ENCODE measurements around the gene ZNF207.
"Not testable (repeated sequence)": the region's sequence is repeated elsewhere in the genome, so short reads cannot be mapped to it uniquely, and the experiment has no call there.

Gene ZNF207

DNA sequence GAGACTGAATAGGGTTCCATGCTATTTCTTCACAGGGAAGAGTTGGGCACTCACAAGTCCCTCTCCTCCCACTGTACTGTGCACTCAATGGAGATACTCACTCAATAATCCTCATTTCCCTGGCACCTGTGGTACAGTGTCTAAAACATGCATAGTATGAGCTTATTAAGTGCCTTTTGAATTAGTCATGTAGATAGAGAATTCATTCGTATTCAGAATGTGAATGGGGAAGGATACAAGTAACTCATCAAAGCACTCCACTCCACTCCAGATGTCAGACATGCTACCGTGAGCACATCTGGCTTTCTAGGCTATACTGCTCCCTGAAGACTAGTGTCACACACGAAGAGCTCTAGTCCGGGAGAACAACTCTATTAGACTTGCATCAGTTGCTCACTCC, 14.3 kb upstream of the ZNF207 start:
- no peak for DNase-seq

DNA sequence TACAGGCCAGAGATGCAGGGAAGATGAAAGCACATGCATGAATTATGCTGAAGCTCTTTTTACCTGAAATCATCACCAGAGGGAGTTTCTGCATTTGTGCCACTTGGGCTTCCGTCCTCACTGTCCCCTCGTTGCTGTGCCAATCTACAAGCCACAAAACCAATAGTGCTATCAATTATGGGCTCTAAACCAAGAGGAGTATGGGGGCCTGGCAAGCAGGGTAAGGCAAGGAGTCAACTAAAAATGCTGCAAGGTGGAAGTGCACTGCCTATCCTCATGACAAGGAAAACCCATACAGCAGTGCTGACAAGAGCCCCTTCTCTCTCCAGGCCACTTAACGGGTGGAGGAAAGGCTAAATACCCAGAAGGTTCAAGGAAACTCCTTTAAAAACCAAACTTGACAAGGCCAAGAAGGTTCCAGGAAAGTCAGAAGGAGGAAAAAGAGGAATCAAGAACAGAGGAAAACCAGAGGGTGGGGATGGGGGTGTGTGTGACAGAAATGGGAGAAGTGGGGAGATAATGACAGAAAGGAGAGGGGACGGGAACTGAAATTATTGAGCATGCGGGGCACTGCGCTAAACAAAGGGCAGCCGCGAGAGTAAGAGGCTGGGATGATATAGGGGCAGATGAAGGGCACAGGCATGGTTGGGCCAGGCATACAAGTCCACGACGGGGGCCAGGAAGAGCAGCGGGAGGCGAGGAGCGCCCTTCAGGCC, 8.7 kb upstream of the ZNF207 start:
- DNase-seq = peak; percentile 32

- DNase-seq = peak; percentile 83
Measured at GRCh38 chr17:32341857-32342602, 7.9 kb upstream of the ZNF207 start, which contains the start of gene C17orf75. Gene C17orf75 (minus strand): TSS chr17:32342173. CDS start chr17:32342139, 34 bp downstream.

DNA sequence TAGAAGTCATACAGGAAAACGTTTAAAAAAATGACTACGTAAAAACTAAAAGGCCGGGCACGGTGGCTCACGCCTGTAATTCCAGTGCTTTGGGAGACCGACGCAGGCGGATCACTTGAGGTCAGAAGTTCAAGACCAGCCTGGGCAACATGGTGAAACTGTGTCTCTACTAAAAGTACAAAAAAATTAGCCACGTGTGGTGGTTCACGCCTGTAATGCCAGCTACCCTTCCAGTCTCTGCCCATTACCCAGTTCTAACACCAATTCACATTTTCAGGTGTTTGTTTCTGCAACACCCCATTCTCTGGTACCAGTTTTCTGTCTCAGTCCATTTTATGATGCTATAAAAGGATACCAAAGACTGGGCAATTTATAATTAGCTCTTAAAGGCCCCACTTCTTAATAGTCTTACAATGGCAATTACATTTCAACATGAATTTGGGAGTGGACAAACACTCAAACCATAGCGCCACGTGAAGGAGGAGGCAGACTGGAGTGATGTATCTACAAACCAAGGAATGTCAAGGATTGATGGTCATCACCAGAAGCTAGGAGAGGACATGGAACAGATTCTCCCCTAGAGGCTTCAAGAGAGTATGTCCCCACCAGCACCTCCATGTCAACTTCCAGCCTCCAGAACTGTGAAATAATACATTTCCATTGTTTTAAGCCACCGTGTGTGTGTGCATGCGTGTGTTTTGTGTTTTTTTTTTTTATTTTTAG, 7.2 kb upstream of the ZNF207 start:
- DNase-seq = no peak

DNA sequence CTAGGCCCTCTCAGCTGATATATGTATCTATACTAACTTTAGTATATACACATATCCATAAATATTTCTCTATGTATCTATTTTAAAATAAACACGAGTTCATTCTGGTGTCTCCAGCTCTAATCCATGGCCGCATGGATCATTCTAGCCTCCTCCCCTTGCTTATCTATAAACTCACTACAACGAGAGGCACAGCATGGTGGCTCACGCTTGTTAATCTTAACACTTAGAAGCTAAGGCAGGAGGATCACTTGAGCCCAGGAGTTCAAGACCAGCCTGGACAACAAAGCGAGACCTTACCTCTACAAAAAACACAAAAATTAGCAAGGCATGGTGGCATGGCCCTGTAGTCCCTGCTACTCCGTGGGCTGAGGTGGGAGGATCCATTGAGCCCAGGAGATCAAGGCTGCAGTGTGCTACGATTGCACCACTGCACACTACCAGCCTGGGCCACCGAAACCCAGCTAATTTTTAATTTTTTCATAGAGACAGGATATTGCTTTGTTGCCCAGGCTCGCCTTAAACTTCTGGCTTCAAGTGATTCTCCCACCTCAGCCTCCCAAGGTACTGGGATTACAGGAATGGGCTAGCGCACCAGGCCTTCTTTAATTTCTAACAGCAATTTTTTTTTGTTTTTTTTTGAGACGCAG, 3.9 kb upstream of the ZNF207 start:
- no peak for DNase-seq

- DNase-seq = no peak
Measured at GRCh38 chr17:32348483-32348800, 1.5 kb upstream of the ZNF207 start.

DNA sequence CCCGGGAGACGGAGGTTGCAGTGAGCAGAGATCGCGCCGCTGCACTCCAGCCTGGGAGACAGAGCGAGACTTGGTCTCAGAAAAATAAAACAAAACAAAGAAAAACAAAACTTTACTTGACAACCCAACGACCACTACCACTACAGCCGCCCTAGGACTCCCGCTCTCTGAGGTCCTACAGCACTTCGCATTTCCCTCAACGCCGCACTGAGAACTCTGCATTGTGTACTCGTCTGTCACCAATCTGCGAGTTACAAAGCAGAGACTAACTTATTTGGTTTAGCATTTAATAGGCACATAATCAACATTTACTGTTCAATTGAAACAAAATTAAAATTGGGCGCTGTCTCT, 479 bp upstream of the ZNF207 start:
- no peak for DNase-seq

DNA sequence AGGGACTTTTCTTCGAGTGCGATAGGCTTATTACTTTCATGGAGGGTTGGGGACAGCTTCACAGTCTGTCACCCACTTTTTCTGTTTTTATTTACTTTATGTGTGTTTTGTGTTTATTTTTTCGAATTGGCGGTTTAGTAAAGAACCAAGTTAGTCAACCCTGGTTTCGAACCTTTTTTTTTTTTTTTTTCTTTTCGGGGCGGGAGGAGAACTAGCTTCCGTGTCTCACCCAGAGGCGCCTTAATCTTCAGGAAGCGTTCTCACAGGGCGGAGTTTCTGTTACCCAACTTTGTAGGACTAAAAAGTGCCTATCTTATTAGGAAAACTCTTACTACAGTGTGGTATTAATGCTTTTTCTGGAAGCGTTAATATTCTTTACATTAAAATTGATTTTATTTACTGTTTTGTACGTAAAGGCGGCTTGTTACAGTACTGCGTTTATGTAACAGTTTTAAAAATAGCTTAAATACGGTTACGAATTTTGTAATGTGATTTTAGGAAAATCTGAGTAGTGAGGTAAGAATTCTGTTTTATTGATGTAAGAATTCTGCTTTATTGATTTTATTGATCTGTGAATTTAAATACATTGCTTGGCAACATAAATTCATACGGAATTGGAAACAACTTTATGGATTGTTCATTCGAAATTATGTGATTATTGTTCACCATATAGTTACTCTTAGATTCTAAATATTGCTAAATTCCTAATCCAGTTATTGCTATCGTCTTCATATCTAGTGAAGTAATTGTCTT, 885 bp downstream of the ZNF207 start:
- peak; percentile 56 for DNase-seq

DNA sequence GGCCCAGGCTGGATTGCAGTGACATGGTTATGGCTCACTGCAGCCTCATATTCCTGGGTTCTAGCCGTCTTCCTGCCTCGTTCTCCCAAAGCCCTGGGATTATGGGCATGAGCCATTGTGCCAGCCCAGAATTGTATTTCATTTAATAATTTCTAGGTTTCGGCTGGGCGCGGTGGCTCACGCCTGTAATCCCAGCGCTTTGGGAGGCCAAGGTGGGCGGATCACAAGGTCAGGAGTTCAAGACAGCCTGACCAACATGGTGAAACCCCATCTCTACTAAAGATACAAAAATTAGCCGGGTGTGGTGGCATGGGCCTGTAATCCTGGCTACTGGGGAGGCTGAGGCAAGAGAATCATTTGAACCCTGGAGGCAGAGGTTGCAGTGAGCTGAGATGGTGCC, 2.8 kb downstream of the ZNF207 start:
- not testable (repeated sequence) for DNase-seq

DNA sequence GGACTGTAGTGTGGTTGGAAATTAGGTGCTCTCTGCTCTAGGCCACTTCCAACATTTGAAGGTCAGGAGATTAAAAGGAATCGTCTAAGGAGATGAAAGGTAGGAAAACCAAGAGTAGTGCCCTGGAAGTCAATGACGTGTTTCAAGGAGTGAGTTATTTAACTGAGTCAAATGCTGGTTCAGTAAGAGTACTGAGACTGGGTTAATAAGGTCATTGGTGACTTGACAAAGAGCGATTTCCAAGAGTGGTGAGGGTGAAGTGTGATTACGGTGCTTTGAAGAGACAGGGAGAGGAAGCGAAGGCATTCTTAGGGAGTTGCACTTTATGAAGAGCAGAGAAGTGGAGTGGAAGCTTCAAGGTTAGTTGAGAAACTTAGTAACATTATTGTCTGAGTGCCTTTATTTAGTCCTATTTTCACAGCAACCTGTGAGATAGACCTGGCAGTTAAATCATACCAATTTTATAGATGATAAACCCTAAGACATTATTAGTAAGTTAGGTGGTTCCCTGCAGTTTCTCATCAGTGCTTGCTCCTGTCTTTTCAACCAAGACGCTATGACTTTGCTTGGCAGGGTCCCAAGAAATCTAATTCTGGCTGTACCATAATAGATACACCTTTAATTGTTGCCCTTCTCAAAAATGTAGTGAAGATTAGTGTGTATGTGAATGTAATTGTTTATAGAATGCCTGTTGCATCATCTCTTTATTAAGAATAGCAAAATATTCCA, 5.9 kb downstream of the ZNF207 start:
- no peak for DNase-seq

GRCh38 chr17:32356378-32356743, 6.4 kb downstream of the ZNF207 start:
- DNase-seq = no peak

- no peak for DNase-seq
Measured at GRCh38 chr17:32356750-32357149, 6.8 kb downstream of the ZNF207 start.

- DNase-seq = no peak
Measured at GRCh38 chr17:32357615-32358014, 7.7 kb downstream of the ZNF207 start.

DNA sequence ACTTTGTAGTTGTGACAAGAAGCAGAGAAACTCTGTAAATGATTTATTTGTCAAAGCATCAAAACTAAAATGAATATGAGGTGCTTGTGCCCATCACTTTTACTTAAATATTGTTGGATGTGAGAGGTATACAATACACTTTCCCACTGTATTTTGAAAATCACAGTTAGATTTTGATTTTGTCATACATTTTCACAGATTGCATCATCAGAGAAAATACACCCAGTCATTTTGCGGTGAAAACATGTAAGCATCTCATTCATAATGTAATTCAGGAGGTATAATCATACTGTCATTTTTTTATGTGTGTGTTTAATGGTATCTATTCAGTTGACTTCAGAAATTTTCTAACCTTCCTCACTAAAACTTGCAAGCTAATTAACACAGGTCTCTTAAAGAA, 11.3 kb downstream of the ZNF207 start:
- DNase-seq = no peak

- DNase-seq = no peak
Measured at GRCh38 chr17:32370426-32370825, 20.5 kb downstream of the ZNF207 start.

GRCh38 chr17:32382526-32383223, 32.7 kb downstream of the ZNF207 start:
- DNase-seq = no peak

DNA sequence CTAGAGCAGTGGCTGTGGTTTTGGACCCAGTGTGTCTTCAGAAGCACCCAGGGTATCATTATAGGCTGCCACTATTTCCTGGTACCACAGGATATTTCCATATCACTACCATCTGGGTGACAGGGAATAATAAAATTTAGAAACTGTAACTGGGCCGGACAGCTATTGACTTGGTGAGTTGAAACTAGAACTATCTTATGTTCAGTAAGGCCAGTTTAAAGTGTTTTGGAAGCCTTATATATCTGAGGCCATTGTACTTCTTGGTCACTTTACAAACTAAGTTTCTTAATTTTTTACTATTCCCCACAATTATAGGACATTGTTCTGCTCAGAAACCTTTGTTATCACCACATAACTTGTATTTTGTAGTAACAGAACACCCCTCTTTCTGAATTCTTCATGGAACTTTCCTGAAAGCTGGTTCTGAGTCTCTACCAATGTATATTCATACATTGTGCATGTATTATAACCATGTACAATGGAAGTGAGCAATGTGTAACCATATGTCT, 34.0 kb downstream of the ZNF207 start:
- DNase-seq = no peak

DNA sequence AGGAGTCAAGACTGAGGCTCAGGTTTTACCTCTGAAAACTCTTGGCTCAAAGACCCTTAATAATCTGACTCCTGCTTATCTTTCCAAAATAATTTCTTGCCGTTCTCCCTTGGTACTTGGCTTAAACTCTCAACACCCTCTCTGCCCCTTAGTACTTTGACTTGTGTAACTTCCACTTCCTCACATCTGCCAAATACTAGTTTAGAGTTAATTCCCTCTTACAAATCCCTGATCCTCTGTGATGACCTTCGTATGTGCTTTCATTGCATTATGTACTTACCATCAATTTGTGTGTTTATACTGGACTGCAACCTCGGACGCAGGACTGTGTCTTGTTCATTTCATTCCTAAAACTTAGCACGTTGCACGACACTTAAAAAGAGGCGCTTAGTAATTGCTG, 35.2 kb downstream of the ZNF207 start:
- DNase-seq = no peak

DNA sequence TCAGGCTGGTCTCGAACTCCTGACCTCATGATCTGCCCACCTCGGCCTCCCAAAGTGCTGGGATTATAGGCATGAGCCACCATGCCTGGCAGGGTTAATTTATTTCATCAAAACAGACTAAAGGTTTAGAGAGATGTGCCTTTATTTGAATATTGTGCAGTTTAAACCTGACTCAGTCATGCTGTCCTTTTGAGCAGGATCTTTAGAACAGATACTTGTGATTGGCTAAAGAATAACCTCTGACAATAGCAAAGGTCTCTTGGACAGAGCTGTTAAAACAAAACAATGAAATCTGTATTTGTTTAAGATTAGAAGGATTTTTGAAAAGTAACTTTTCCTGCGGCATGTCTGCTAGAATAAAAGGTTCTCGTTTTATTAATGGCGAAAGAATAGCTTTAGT, 36.0 kb downstream of the ZNF207 start:
- no peak for DNase-seq

DNA sequence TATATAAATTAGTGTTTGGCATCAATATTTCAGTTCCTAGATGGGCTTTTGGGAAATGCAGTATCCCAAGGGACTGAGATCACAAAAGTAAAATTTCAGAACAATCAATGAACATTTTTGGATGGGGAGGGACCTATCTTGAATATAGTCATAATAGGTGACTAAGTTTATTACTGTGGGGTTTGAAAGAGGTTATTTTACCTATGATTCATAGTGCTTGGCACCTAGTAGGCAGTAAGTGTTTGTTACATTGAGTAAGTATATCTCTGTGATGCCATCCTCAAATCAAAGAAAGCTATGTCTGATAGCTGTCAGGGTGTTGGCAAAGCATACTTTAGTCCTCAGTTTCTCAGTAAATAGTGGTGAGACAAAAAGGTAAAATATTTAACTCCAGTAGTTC, 36.9 kb downstream of the ZNF207 start:
- no peak for DNase-seq

DNA sequence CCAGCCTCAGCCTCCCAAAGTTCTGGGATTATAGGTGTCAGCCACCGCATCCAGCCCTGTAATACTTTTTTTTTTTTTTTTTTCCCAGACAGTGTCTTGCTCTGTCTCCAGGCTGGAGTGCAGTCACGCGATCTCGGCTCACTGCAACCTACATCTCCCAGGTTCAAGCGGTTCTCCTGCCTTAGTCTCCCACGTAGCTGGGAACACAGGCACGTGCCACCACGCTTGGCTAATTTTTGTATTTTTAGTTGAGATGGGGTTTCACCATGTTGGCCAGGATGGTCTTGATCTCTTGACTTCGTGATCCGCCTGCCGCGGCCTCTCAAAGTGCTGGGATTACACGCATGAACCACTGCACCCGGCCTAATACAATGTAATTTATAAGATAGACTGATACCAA, 38.2 kb downstream of the ZNF207 start:
- DNase-seq = not testable (repeated sequence)

All from NCI-H345 (cell line).